DOHH2 (cell line): ENCODE data around the gene KIRREL3.

Source experiments
- H3F3A ChIP-seq: fragments of 200-600 bp; sonication (generic), shearing (Covaris generic); 2 replicates; pipeline ENCODE4 v1.6.0; 2016; ENCODE audit warnings: antibody characterized with exemption, mild to moderate bottlenecking; ENCODE audit not compliant: control insufficient read depth, insufficient read depth
- H3K27ac ChIP-seq: fragments of 200-600 bp; sonication (generic); 2 replicates; pipeline ENCODE4 v1.5.1; 2014; ENCODE audit warnings: low read depth, mild to moderate bottlenecking, low read length, moderate library complexity
- H3K27me3 ChIP-seq: fragments of 200-600 bp; sonication (generic); 2 replicates; pipeline ENCODE4 v1.6.1; 2014; ENCODE audit warnings: mild to moderate bottlenecking, low read length, mixed read lengths; ENCODE audit not compliant: control insufficient read depth
- H3K36me3 ChIP-seq: fragments of 200-600 bp; sonication (generic); 2 replicates; pipeline ENCODE4 v1.6.1; 2014; ENCODE audit warnings: mild to moderate bottlenecking, low read length, moderate library complexity, mixed read lengths; ENCODE audit not compliant: control insufficient read depth
- H3K4me1 ChIP-seq: fragments of 200-600 bp; sonication (generic); 2 replicates; pipeline ENCODE4 v1.6.1; 2014; ENCODE audit warnings: mild to moderate bottlenecking, low read length, mixed read lengths; ENCODE audit not compliant: control insufficient read depth
- H3K4me2 ChIP-seq: fragments of 200-600 bp; sonication (generic); 2 replicates; pipeline ENCODE4 v1.6.0; 2014; ENCODE audit warnings: mild to moderate bottlenecking, low read length, moderate library complexity
- H3K4me3 ChIP-seq: fragments of 200-600 bp; sonication (generic); 2 replicates; pipeline ENCODE4 v1.5.1; 2014; ENCODE audit warnings: mild to moderate bottlenecking, low read length, mixed read lengths
- H3K79me2 ChIP-seq: fragments of 200-600 bp; sonication (generic); 2 replicates; pipeline ENCODE4 v1.6.1; 2014; ENCODE audit warnings: mild to moderate bottlenecking, low read length, mixed read lengths; ENCODE audit not compliant: control insufficient read depth
- H3K9me2 ChIP-seq: fragments of 200-600 bp; sonication (generic); replicated peaks from 2 replicates; pipeline ENCODE4 v1.6.1; 2014; ENCODE audit warnings: mild to moderate bottlenecking, low read length, mixed read lengths; ENCODE audit not compliant: control insufficient read depth
- H3K9me3 ChIP-seq: fragments of 200-600 bp; sonication (generic); 2 replicates; pipeline ENCODE4 v1.6.1; 2014; ENCODE audit warnings: antibody characterized with exemption, low read length, mixed read lengths; ENCODE audit not compliant: control insufficient read depth, insufficient read depth
- H4K20me1 ChIP-seq: fragments of 200-600 bp; sonication (generic); 2 replicates; pipeline ENCODE4 v1.6.0; 2014; ENCODE audit warnings: low read depth, mild to moderate bottlenecking, antibody characterized with exemption, low read length, moderate library complexity; ENCODE audit not compliant: control insufficient read depth, insufficient read depth
- CTCF ChIP-seq: fragments of 200-600 bp; sonication (generic); IDR thresholded peaks from one replicate; pipeline ENCODE4 v1.5.1; 2014; ENCODE audit warnings: antibody characterized with exemption, mild to moderate bottlenecking, low read depth, low read length; ENCODE audit not compliant: poor library complexity, severe bottlenecking
- EZH2phosphoT487 ChIP-seq: fragments of 200-600 bp; sonication (generic); IDR thresholded peaks from 2 replicates; pipeline ENCODE4 v1.6.1; 2017; ENCODE audit warnings: borderline replicate concordance, mild to moderate bottlenecking, antibody characterized with exemption, low read length, moderate library complexity, mixed read lengths

Gene KIRREL3

GRCh38 chr11:126594921-126595367, 405.6 kb downstream of the KIRREL3 start:
- H3K79me2 ChIP-seq = no peaks in the 10 kb centered on the region
- 0 out of 2 replicates have a peak, but pooled peaks cover 2% of the 10 kb centered on the region for H3K27me3 ChIP-seq
- no peaks in the 10 kb centered on the region for H3K36me3 ChIP-seq

GRCh38 chr11:126592496-126593410, 407.8 kb downstream of the KIRREL3 start:
- Histone ChIP-seq H3K4me2 (no peak overlapping the region), H3K9me2 (no peaks in the 10 kb centered on the region), H3K27me3 (0 out of 2 replicates have a peak, but pooled peaks cover 1% of the 10 kb centered on the region), H3K4me3 (no peak overlapping the region), H3K36me3 (no peaks in the 10 kb centered on the region), H3K4me1 (no peaks in the 10 kb centered on the region), H3F3A (no peaks in the 10 kb centered on the region), H4K20me1 (no peaks in the 10 kb centered on the region), H3K79me2 (no peaks in the 10 kb centered on the region), H3K27ac (no peak overlapping the region), H3K9me3 (no peaks in the 10 kb centered on the region)
- TF ChIP-seq CTCF (no peak), EZH2phosphoT487 (no peak)

More at GRCh38 chr11:126594921-126595367, 405.6 kb downstream of the KIRREL3 start:
- Histone ChIP-seq H3K4me1 (no peaks in the 10 kb centered on the region), H3F3A (no peaks in the 10 kb centered on the region), H3K4me2 (no peak overlapping the region), H3K9me2 (no peaks in the 10 kb centered on the region), H3K9me3 (no peaks in the 10 kb centered on the region), H4K20me1 (no peaks in the 10 kb centered on the region), H3K27ac (no peak overlapping the region), H3K4me3 (no peak overlapping the region)
- TF ChIP-seq CTCF (no peak), EZH2phosphoT487 (no peak)

GRCh38 chr11:126591966-126592489, 408.5 kb downstream of the KIRREL3 start:
- Histone ChIP-seq H3K27me3 (no peaks in the 10 kb centered on the region), H3K4me2 (no peak overlapping the region), H3K36me3 (no peaks in the 10 kb centered on the region)

More at GRCh38 chr11:126591966-126592489, 408.5 kb downstream of the KIRREL3 start:
- no peaks in the 10 kb centered on the region for H3K9me2 ChIP-seq
- H3K4me3 ChIP-seq = no peak overlapping the region
- H4K20me1 ChIP-seq = no peaks in the 10 kb centered on the region
- no peaks in the 10 kb centered on the region for H3K9me3 ChIP-seq
- H3K79me2 ChIP-seq = no peaks in the 10 kb centered on the region
- H3F3A ChIP-seq = no peaks in the 10 kb centered on the region
- no peaks in the 10 kb centered on the region for H3K4me1 ChIP-seq
- H3K27ac ChIP-seq = no peak overlapping the region
- no peak for TF ChIP-seq EZH2phosphoT487
- TF ChIP-seq CTCF = no peak
